Heart left ventricle (tissue), 16 donors: ENCODE measurements around the gene OSTF1. TPM values are rescaled to one million over a fixed set of nuclear protein-coding genes. Genes with fewer than 3 reads are reported as not detected.
A peak's percentile ranks its signal among the peaks of the same experiment; 100 is the strongest.

Experiments
- ATAC-seq, 4 donors: fragments of 200-7000 bp; cut with Tn5 transposase; one replicate each; pipeline ENCODE4 v1.9.1; 2020 to 2022; ENCODE audit warnings: moderate library complexity in 4 of 4, mild to moderate bottlenecking in 3 of 4, moderate number of reproducible peaks in 1 of 4
- DNase-seq, 5 donors: peaks; one replicate each; pipeline ENCODE4 v3.0.0-alpha.2; 2020
- H3K27ac ChIP-seq, 12 donors: fragments of 200-600 bp; sonication (generic) in 4 of 12; one replicate each; pipeline versions ENCODE4 v1.5.0 to v1.8.0; 2016 to 2022; ENCODE audit warnings: mild to moderate bottlenecking in 2 of 12
- H3K27me3 ChIP-seq, 9 donors: fragments of 200-600 bp; sonication (generic) in 2 of 9; one replicate each; pipeline versions ENCODE4 v1.5.1 to v1.8.0; 2016 to 2022; ENCODE audit warnings: mild to moderate bottlenecking in 3 of 9
- H3K36me3 ChIP-seq, 9 donors: fragments of 200-600 bp; sonication (generic) in 2 of 9; one replicate each; pipeline versions ENCODE4 v1.5.0 to v1.8.0; 2018 to 2022; ENCODE audit warnings: mild to moderate bottlenecking in 2 of 9
- H3K4me1 ChIP-seq, 12 donors: fragments of 200-600 bp; sonication (generic) in 4 of 12; one replicate each; pipeline versions ENCODE4 v1.5.0 to v1.8.0; 2016 to 2022; ENCODE audit warnings: mild to moderate bottlenecking in 3 of 12
- H3K4me3 ChIP-seq, 12 donors: fragments of 200-600 bp; sonication (generic) in 4 of 12; one replicate each; pipeline versions ENCODE4 v1.5.0 to v1.8.0; 2017 to 2022; ENCODE audit warnings: mild to moderate bottlenecking in 9 of 12, moderate library complexity in 4 of 12
- H3K9me3 ChIP-seq, 12 donors: fragments of 200-600 bp; sonication (generic) in 4 of 12; one replicate each; pipeline versions ENCODE4 v1.5.0 to v1.8.0; 2016 to 2022; ENCODE audit warnings: mild to moderate bottlenecking in 1 of 12
- POLR2A ChIP-seq, 2 donors: fragments of 450-650 bp; IDR thresholded peaks; one replicate each; pipeline ENCODE4 v1.6.1; 2017; ENCODE audit warnings: antibody characterized with exemption in 2 of 2, mild to moderate bottlenecking in 2 of 2, moderate library complexity in 2 of 2
- WGBS, 4 donors: extraction: QIAGEN DNeasy Blood & Tissue Kit in 2 of 4; methylation state at CpG; one replicate each; pipeline versions ENCODE4 v1.1.5 to v1.1.7; 2013 to 2018; 5-methylcytosine and 5-hydroxymethylcytosine counted together
- intact Hi-C, 10 donors: fragments of 100-400 bp; cut with DNase I; formaldehyde crosslinking; loops; one replicate each; pipeline versions ENCODE4 v1.11.1 to v1.14.2; 2022
- polyA plus RNA-seq, 2 donors: library from polyadenylated mRNA; stranded (reverse); fragments of 200-250 nt; gene quantifications; one replicate each; pipeline ENCODE4 v1.2.3, GENCODE V29; 2013
- total RNA-seq, 9 donors: library from RNA; depleted of rRNA in 2 of 9; stranded (reverse); fragments of >200 nt in 2 of 9; fragmentation: NEBNext Ultra II Directional in 3 of 9; extraction: Animal tissue kit (Norgen Biotek cat#: 25700) in 3 of 9; gene quantifications; one replicate each; pipeline versions ENCODE4 v1.1.0 to v1.2.4, GENCODE V29; 2016 to 2023
- TF ChIP-seq, protein P1 (sequence below), 12 donors: fragments of 200-600 bp; sonication (generic) in 4 of 12; IDR thresholded peaks; one replicate each; pipeline versions ENCODE4 v1.5.0 to v1.8.0; 2018 to 2022; ENCODE audit warnings: antibody characterized with exemption in 12 of 12, mild to moderate bottlenecking in 5 of 12
- donor health status: ischemic (EF 13 %, LVEDD 7.1; RV severe dilation, severe dysfunction).
- donor health status: healthy with polysubstance abuse.
- donor health status: DM: no; HTN: yes; CAD: no.
- donor health status: DM: no; HTN: no; CAD: no.
- donor health status: ischemic (EF 25% LVEDD 6.9; RV normal size, moderate dysfunction).
- donor health status: ischemic (EF 25% LVEDD 5.7; RV mildly dilated, moderate dysfunction).
- donor health status: healthy.
- donor health status: DM: yes; HTN: yes; CAD: no.
- donor health status: ischemic (EF 35%, LVEDD 5.7; RV mildly dilated, moderate dysfunction).
- donor health status: nonischemic (EF 11% LVEDD 7.7; RV severe dilation, severe dysfunction).
- donor health status: DM: yes; HTN: yes; CAD: no.
- donor health status: PGD.
- donor health status: ischemic (EF 29% LVEDD 5.4; RV normal size, mild dysfunction).
- donor health status: nonischemic (EF 23%, LVEDD 6.1; RV moderate dilation, normal function).

OSTF1 gene
- total and polyA plus RNA-seq, 11 donors = 16.7 to 53.6 (median 23.9) TPM

DNA sequence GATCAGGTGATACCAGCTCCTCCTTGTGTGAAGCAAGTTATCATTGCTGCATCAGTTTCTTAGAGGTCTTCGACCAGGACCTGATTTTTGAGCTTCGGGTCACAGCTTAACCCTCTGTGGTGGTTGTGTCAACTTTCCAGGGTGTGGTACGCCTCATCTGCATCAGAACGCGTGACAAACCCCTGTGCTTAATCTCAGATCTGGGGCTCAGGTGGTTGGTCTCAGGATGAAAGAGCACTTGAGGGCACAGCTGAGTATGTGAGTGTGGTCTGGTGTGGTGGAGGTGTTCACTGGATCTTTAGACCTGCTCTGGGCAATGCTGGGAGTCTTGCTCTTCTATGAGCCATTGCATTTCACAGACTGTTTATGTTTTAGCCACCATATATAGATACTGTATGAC is 64.1 kb downstream of the OSTF1 start:
- WGBS, 4 donors = 82 to 95% (median 84%) methylated on average over 4 to 5 of the region's 5 CpGs
- H3K4me1 ChIP-seq = peaks cover 0 to 59% (median 7%) of the 10 kb centered on the region in 12 donors
- H3K9me3 ChIP-seq = no peaks in the 10 kb centered on the region
- no peak for TF ChIP-seq POLR2A (IDR thresholded peaks at IDR 0.05)
- TF ChIP-seq, protein P1, sequence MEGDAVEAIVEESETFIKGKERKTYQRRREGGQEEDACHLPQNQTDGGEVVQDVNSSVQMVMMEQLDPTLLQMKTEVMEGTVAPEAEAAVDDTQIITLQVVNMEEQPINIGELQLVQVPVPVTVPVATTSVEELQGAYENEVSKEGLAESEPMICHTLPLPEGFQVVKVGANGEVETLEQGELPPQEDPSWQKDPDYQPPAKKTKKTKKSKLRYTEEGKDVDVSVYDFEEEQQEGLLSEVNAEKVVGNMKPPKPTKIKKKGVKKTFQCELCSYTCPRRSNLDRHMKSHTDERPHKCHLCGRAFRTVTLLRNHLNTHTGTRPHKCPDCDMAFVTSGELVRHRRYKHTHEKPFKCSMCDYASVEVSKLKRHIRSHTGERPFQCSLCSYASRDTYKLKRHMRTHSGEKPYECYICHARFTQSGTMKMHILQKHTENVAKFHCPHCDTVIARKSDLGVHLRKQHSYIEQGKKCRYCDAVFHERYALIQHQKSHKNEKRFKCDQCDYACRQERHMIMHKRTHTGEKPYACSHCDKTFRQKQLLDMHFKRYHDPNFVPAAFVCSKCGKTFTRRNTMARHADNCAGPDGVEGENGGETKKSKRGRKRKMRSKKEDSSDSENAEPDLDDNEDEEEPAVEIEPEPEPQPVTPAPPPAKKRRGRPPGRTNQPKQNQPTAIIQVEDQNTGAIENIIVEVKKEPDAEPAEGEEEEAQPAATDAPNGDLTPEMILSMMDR (IDR thresholded peaks at IDR 0.05) = no peak
- H3K4me3 ChIP-seq = no peak overlapping the region
- H3K27me3 ChIP-seq = no peaks in the 10 kb centered on the region
- H3K27ac ChIP-seq = peak overlapping the region in 1 of 12 donors; percentile 33
- ATAC-seq = no peak
- intact Hi-C loops = no loop called here
- peaks cover 0 to 39% (median 33%) of the 10 kb centered on the region in 9 donors for H3K36me3 ChIP-seq
- no peak for DNase-seq

DNA sequence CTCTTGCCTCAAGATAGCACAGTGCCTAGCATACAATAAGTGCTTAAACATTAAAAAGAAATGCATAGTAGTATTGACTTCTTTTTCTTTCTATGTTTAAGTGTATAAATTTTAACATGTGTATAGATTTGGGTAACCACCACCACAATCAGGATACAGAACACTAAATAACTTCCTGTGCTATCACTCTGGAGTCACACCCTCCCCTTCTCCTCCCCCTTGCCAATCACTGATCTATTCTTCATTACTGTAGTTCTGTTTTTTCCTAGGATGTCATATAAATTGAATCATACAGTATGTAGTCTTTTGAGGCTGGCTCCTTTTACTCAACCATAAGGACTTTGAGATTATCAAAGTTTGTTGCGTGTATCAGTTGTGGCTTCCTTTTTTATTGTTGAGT is 68.5 kb downstream of the OSTF1 start:
- Histone ChIP-seq H3K9me3 (no peaks in the 10 kb centered on the region), H3K4me3 (no peak overlapping the region), H3K36me3 (peaks cover 0 to 40% (median 21%) of the 10 kb centered on the region in 9 donors), H3K4me1 (peaks cover 0 to 16% (median 0%) of the 10 kb centered on the region in 12 donors), H3K27ac (no peak overlapping the region), H3K27me3 (no peaks in the 10 kb centered on the region)
- DNase-seq = no peak
- intact Hi-C loops = no loop called here
- TF ChIP-seq, protein P1 (IDR thresholded peaks at IDR 0.05) = no peak
- no peak for TF ChIP-seq POLR2A (IDR thresholded peaks at IDR 0.05)
- 58 to 99% (median 97%) methylated on average over 1 of the region's 1 CpG for WGBS, 4 donors
- no peak for ATAC-seq

DNA sequence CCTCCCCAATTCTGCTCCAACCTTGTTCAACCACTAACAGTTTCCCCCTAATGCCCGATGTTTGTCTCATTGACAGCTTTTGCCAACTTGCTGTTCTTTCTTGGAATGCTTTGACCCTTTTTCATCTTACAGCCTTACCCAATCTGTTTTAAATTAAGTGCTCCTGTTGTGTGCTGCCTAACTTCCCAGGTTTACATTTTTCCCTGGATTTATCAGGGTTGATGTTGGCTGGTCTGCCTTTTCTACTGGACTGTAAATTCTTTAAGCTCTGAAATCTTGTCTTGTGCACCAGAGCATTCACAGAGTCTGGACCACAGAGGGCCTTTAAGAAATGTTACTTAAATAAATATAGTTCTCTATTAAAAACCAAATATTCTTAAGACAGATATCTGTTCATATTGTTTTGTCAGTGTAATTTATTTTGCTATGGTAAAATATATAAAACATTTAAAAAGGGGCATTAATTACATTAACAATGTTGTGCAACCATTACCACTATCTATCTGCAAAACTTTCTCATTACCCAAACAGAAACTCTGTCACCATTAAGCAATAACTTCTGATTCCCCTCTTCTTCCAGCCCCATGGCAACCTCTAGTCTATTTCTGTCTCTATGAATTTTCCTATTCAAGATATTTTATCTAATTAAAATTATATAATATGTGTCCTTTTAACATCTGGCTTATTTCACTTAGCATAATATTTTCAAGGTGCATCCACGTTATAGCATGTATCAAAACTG is 73.0 kb downstream of the OSTF1 start:
- Histone ChIP-seq H3K27me3 (no peaks in the 10 kb centered on the region), H3K9me3 (peaks cover 0 to 31% (median 4%) of the 10 kb centered on the region in 12 donors), H3K4me1 (peaks cover 0 to 4% (median 0%) of the 10 kb centered on the region in 12 donors), H3K36me3 (peaks cover 0 to 34% (median 12%) of the 10 kb centered on the region in 9 donors), H3K27ac (no peak overlapping the region), H3K4me3 (no peak overlapping the region)
- no peak for TF ChIP-seq POLR2A (IDR thresholded peaks at IDR 0.05)
- TF ChIP-seq, protein P1 (IDR thresholded peaks at IDR 0.05) = no peak
- intact Hi-C loops = no loop called here
- 86 to 93% (median 90%) methylated on average over 2 of the region's 2 CpGs for WGBS, 4 donors
- DNase-seq (no peak), ATAC-seq (no peak)

DNA sequence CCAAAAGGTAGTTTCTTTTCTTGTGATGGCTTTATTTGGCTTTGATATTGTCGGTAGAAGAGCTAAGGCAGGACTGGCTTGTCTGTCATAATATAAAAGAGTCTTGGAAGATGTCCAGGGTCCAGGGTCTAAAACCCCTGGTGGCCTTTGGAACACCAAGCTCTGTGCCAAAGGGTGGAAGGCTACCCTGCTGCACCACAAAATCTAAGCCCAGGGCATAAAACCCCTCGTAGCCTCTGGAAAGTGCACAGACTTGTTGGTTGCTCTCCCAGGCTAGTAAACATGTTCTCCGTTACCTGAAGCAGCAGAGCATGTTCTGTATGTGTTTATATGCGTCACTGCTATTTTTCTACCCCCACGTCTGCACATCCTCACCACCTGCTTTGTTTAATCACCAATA is 75.5 kb downstream of the OSTF1 start:
- no peaks in the 10 kb centered on the region for H3K27me3 ChIP-seq
- DNase-seq (no peak), ATAC-seq (no peak)
- no peak for TF ChIP-seq POLR2A (IDR thresholded peaks at IDR 0.05)
- TF ChIP-seq, protein P1 (IDR thresholded peaks at IDR 0.05) = no peak
- H3K4me1 ChIP-seq = no peaks in the 10 kb centered on the region
- peaks cover 0 to 29% (median 8%) of the 10 kb centered on the region in 9 donors for H3K36me3 ChIP-seq
- 96 to 97% (median 96%) methylated on average over 5 of the region's 5 CpGs for WGBS, 4 donors
- H3K4me3 ChIP-seq = no peak overlapping the region
- H3K27ac ChIP-seq = no peak overlapping the region
- intact Hi-C loops = no loop called here
- H3K9me3 ChIP-seq = peaks cover 0 to 46% (median 12%) of the 10 kb centered on the region in 12 donors
